Measurements from ENCODE around the gene PIGA.

Gene PIGA, protein sequence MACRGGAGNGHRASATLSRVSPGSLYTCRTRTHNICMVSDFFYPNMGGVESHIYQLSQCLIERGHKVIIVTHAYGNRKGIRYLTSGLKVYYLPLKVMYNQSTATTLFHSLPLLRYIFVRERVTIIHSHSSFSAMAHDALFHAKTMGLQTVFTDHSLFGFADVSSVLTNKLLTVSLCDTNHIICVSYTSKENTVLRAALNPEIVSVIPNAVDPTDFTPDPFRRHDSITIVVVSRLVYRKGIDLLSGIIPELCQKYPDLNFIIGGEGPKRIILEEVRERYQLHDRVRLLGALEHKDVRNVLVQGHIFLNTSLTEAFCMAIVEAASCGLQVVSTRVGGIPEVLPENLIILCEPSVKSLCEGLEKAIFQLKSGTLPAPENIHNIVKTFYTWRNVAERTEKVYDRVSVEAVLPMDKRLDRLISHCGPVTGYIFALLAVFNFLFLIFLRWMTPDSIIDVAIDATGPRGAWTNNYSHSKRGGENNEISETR

DNA sequence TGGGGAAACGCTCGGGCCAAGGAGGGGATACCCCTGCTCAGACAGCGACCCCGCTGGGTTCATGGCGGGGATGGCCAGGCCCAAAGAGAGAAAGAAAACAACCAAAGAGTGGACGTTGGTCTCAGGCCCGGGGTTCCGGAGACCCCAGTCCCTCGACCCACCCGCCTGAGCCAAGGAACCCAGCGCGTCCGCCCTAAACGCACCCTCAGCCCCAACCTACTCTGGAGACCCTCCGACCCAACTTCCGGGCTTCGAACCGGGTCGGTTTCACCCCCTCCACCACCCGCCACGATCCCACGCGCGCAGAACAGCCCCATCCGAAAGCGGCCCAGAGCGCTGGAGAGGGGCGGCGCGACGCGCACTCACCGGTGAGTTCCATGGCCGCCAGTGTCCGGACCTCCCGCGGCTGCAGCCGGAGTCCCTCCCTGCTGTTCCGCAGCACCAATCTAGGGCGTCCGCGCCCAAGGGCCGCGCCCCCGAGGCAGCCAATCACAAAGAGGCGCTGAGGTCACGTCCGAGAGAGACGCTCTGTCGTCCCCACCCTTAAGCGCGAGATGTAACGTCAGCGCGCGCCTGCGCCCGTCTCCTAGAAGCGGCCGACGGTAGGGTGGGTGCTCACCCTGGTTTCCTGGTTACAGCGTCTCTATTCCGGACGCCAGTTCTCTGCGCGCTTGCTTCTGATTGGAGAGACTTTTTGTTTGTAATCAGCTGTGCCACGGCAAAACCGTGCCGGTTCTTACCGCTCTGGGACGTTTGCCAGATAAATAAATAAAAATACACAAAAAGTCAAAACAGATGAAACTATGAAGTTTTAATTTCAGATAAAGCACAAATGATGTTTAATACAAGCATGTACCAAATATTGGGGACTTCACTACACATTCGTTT lies at the start of gene PIGA:
PIGA (minus strand) TSS at position 389 of the 888 bp plus-strand sequence. CDS start 3,593 bp downstream, outside the sequence.
- DNase-seq, result peak; percentile 96

DNA sequence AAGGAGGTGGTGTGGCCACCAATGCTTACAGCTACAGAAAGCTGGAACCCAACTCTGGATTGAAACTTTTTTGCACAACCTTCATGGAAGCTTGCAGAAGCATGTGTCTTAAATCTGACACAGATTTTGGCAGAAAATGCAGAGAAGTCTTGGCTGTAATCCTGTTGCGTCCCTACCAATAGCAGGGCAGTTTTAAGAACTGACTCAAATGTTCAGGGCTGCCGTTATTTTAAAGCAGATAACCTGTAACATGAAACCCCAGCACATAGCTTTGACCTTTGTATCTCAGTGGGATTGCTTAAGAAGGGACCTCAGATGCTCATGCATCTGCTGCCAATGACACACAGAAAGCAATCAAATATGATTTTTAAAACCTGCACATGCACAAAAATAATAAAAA lies 49.0 kb upstream of the PIGA start, which contains the start of gene VEGFD:
VEGFD (minus strand) TSS at position 110 of the 400 bp plus-strand sequence. CDS start 467 bp downstream, outside the sequence.
- DNase-seq, result no peak

DNA sequence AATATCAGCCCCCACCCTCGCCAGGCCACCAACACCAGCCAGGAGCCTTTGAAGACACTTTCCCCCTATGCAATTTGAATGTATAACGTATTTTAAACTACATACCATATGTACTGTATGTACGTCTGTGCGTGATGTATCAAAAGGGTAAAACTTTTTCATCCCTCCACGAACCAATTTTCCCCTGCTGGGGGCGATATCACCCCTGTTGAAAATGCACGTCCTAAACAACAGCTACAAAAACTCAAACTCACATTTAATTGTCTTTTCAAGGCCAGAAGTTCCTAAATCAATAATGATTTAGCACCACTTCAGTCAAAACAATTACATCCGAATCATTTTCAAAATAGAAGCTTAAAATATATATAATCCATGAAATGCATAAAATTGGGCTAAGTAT lies 47.5 kb upstream of the PIGA start:
- DNase-seq, result no peak

DNA sequence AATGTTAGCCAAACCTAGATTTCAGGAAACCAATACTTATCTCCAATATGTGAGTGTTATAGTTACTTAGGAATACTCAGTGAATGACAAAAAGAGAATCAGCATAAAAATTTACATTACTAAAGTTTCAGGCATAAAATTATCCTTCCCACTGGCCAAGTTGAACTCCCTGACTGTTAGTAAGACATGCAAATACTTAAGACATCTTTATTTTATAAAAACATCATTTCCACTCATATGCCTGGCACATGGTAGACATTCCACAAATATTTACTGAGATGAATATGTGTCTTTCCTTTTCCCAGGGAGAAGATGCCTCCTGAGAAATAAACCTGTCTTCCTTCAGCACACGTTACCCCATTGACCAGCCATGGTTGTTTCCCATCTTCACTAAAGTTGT lies 41.6 kb upstream of the PIGA start:
- no peak for DNase-seq

DNA sequence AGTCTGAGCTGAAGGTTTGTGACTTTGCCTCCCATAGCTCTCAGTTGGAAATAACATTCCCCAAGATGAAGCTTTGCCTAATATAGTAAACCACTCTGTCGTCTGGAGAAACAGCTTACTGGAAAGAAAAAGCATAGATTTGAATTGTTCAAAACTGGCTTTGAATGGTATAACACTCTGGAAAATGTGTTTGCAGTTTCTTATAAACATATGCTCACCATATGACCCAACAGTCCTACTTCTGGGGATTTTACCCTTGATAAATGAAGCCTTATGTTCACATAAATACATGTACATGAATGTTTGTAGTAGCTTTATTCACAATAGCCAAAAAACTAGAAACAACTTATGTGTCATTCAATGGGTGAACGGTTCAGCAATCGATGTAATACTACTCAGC lies 38.7 kb upstream of the PIGA start:
- no peak for DNase-seq

DNA sequence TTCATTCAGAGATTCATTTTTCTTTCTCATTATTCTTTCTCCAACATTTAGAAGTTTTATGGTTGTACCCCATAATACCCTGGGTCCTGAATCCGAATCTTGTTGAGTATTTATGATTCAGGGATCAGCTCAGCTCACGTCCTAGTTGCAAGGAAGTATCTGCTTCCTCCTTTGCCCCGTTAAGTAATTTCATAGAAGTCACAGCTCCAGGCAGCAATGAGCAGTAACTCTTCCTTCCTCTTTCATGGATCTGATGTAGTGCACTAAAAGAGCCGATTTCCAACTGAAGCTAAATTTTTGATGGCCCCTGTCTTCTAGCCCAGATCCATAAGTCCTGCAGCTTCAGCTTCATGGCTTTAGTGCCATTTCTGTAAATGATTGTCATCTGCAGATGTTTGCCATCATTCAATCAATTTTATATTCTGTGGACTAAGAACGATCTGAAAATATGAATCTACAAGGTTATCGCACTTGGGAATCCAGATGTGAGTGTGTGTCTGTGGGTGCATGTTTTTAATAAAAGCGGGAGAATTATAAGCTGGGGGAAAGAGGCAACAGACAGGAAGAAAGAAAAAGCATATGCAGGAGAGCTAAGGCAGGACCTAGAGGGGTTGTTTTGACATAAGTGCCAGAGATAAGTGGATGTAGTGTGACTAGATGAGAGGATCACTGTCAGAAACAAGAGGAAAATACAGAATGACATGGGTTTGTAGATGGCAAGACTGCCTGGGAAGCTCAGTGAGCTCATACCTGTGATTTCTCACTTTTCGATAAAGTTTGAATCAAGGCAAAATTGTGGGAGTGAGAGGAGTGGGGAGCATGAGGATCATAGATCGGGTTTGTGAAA lies 31.4 kb upstream of the PIGA start:
- no peak for DNase-seq

DNA sequence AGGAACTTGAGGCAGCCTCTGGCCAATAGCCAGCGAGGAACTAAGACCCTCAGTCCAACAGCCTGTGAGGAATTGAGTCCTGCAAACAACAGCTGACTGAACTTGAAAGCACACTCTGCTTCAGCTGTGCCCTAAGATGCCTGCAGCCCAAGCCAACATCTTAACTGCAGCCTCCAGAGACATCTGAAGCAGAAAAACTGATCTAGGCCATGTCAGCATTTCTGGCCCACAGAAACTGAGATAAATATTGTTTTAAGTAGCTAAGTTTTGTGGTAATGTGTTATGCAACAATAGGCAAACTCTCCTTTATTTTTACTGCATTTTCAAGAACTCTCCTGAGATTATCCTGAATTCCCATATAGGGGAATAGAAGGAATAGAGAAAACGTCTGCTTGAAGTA lies 24.4 kb upstream of the PIGA start:
- no peak for DNase-seq

DNA sequence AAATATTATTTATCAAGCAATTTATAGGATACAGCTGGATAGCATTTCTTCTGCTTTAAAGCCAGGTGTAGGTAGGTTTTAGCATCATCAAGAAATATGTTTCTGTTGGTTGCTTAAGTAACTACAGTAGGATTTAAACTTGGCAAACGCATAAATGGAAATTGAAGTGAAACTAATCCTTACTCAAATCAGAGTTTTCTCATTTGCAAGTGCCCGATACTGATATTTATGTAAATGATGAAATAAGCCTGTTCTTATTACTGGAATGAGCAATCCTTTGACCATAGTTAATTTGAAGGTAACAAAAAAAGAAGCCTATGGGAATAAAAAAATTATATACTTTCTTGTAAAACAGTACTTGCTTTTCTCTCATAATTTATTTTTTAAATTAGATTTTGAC lies 23.2 kb upstream of the PIGA start:
- no peak for DNase-seq

DNA sequence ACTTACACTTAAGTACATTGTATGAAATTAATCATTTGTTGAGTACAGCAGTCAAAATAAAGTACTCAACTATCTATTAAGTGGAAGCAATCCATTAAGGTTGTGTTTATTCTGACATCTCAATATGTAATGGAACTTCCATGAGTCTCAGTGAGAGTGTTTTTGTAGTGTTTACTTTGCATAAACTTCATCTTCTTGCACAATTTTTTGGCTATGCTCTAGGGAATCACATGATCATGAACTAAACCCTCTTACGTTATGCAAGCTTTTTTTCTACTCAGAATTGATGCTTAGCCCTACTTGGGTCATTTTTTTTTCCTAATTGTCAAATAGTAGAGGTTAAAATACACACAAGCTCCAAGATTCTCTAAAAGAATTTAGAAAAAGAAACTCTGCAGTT lies 21.1 kb upstream of the PIGA start:
- DNase-seq, result no peak

DNA sequence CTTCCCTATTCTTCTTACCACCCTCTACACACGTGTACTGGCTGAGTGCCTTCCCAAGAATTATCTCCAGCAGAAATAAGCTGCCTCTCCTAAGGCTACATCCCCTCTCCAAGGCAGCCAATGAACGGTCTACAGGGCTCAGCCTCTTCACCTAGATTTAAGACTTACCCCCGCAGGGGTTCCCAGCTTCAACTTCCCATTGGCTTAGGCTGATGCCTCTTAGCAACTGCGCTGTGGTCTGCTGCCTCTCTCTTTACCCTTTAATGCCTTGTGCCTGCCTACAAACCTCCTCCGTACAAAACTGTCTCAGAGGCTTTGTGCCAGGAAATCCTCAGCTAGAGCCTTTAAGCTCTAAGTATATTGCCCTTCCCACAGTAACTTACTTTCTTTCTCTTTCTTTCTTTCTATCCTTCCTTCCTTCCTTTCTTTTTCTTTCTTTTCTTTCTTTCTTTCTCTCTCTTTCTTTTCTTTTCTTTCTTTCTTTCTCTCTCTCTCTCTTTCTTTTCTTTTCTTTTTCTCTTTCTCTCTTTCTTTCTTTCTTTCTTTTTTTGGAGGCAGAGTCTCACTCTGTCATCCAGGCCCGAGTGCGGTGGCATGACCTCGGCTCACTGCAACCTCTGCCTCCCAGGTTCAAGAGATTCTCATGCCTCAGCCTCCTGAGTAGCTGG lies 15.1 kb upstream of the PIGA start:
- DNase-seq, result no peak

DNA sequence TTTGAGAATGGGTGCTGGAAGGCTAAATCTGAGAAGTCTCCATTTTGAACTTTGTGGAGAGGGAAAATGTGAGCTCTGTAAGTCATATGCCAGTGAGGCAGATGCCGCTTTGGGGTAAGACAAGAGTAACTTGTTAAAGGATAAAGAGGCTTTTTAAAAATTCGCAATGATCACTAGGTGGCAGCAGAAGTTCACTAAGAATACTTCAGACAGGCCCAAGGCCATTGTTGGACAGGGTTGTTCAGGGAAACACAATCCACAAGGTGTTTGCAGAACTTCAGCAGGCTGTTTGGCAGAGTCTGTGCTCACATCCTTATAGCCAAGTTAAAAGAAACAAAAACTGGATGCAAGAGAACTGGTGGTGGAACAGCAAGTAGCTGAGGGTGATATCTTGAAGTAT lies 13.7 kb upstream of the PIGA start:
- DNase-seq, result peak; percentile 74

DNA sequence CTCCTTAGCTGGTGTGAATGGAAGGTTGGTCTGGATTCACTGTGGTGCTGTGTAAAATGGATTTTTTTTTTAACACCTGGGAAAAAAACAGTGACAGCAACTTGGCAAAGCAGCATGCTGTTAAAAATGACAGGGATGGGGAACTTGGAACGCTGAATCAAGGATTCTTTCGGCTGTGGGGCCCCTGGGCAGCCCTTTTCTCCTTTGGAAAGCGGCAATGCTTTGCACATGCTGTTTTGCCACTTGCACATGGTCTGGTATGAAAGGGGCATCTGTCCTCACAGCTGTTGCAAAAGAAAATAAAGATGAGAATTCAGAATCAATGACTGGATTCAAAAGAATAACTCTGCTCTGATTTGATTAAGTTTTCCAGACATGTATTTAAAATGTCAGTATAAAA lies 10.7 kb upstream of the PIGA start:
- DNase-seq, result no peak

DNA sequence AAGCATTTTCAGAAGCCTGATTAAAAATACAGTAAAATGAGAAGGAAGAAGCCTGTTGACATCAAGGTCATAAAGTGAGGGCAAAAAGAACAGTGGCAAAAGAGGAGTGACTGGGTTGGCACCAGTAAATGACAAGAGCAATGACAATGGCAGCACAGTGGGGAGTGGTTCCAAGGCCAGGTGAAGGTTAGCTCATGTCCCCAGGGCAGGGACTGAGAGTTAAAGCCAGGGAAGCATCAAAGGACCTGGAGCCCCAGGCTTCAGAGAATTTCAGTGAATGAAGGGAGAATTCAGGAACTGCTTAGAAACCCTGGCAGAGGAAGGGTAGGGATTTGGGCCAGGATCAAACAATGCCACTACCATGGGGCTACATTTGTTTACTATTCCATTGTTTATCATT lies 8.8 kb upstream of the PIGA start:
- no peak for DNase-seq

DNA sequence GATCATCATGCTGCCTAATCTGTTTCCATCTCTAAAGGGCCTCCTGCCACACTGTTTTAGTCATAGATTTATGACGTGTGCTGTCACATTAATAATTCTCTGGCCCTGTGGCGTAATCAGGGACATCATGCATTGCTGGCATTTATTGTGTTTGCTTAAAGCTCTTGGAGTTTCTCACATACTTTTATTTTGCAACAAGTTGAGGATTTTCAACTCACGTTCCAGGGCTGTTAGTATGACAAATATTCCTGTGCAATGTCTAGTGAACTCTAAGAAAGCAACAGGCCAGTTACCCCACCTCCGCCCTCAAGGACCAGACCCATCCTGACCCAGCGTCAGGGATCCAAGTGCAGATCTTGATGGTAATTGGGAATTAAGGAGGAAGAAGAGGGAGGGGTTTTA lies 7.8 kb upstream of the PIGA start:
- no peak for DNase-seq

DNA sequence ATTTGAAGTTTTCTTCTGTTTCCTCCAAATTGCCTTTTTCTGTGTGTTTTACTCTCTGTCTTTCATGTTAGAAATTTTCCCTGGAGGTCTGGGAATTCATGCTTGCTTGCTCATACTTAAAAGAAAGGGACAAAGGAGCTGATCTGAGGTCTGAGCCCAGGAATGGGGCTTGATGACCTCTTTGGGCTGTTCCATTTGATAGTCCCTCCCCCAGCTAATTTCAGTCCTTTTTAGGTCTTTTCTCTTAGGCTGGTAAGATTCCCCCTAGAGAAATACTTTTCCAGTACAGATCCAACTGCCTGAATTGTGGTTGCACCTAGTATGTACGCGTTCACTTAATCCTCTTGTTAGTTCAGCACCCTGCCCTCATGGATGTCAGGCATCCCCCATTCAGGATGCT lies 5.5 kb upstream of the PIGA start:
- no peak for DNase-seq

DNA sequence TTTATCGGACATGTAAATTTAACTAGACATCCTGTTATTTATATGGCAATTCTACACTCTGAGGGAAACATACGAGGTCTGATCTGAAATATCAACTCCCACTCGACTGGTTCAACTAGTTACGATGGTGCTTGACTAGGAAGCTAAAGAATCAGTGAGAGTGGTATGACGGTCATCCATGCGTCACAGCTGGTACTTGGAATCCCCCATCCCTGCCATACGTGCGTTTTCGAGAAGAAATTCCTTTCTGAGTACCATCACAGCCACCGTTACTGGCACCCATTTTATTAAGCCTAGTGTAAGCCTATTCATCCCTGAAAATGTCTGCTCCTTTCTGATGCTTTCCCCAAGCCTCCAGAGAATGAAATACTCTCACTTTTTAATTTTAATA lies 695 bp upstream of the PIGA start:
- DNase-seq, result peak; percentile 31

DNA sequence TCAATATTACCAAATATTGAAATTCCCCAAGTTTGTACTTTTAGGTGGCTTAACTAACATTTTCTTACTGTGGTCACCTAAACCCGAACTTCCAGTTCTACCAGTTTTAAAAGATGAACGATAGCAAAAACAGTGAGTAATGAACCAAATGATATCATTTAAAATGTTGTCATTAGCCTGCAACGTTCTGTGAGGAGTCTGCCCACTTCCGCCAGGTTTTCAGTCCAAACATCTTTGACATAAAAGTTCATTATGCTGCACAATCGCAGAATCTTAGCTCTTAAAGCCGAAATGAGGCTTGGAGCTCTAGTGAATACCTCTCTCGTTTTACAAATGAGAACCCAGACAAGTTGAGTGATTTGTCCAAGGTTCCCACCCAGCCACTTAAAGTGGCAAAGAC lies 762 bp downstream of the PIGA start:
- peak; percentile 10 for DNase-seq

DNA sequence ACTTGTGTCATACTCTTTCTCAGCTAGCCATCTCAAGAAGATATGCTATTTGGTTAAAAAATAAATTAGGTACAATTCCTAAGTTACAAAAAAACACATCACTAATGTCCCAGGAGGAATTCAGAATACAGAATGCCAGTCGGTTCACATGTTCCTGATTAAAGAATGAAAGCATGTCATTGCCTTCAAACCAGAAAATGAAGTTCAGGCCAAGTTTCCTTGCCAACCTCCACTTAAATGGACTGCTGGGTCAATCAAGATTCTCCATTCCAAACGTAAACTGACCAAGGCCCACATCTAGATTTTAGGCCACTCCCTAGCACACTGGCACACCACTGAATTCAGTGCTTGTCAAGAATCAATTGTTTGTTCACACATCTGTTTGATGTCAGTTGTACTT lies 6.5 kb downstream of the PIGA start:
- no peak for DNase-seq

DNA sequence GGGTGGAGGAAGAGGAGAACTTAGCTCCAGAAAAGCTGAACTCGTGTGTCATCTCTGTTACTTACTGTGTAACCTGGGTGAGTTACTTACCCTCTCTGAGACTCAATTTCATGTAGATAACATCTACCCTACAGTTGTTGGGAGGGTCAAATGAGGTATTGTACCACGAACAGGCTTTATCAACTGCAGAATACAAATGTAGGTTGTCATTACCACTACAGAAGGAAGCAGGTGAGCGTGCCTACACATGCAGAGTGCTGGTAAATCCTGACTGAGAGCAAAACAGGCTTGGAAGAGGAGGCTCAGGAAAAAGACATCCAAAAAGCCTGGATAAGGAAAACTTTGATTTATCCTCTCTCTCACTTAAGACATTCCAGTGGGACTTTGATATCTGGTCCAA lies 7.2 kb downstream of the PIGA start:
- DNase-seq, result no peak

DNA sequence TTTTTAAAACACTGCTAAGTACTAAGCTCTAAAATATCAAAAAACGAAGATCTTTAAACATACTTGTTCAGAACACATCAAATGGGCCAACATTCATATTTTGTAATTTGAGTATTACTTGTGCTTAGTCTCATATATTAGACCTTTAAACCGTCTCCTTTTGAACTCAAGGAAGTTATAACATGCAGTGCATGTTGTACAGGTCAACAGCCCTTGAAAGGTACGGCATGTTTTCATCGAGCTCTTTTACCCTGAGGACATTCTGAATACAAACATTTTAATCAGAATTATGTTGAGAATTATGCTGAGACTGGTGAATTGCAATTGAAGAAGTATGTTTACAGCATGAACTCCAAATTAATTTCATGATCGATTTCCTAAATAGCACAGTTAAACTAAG lies 12.9 kb downstream of the PIGA start:
- no peak for DNase-seq

DNA sequence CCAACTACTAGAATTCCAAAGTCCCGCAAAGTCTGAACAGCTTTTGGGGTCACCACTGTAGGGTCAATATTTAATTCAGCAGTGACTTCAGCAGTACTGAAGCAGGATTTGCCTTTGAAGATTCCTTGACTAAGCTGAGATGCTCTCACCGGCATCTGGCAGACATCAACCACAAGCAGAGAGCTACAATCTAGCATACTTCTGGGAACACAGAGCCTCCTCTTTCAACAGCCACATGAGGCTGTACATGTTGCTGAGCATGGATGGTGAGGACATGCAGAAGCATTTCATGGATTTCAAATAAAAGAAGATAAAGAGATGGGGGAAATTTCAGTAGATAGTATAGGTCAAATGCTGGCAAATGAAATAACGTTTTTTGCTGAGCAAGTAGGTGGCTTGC lies 13.3 kb downstream of the PIGA start:
- no peak for DNase-seq

DNA sequence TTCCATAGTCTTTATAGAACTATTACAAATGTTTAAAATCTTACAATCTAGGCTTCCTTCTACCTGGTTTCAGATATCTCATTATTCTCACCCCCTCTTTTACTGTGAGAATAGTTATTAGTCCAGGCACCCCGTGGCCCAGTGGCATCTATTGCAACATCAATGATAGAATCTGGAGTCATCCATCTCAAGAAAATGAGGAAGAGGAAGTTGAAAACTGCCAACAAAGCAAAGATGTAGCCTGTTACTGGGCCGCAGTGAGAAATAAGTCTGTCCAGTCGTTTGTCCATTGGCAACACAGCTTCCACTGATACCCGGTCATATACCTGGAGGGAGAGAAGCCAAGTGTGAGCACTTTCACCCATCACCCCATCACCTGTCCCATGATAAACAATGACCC lies 13.9 kb downstream of the PIGA start:
- no peak for DNase-seq
